Measurements from ENCODE around the gene MLN.

Gene MLN

DNA sequence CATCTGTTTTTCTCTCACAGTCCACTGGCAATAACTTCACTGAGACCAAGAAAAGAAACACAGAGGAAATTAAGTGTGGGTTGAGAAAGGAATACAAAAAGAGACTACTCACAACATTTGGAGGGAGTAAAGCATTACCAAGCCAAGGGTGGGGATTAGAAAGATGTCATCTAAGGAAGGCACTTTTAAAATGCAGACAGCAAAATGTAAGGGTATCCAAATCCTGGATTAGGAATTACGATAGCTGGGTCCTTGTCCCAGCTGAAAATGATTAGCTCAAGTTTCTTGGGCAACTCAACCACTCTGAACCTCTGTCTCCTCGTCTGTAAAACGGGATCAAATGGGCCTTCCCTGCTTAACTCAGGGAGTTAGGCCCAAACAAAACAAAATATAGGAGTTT lies 17.1 kb downstream of the MLN start:
- Histone ChIP-seq H3K9ac (ENCODE audit: low read length) (no peak overlapping the region), H4K20me1 (ENCODE audit: insufficient read depth, low read length) (peaks cover 14% of the 10 kb centered on the region), H3K27me3 (ENCODE audit: low read depth, low read length) (no peaks in the 10 kb centered on the region), H3K36me3 (replicated peaks; ENCODE audit: low read depth, low read length) (peaks cover 19% of the 10 kb centered on the region), H3K4me3 (ENCODE audit: low read length) (no peak overlapping the region), H3K27ac (ENCODE audit: low read length) (no peak overlapping the region), H3K79me2 (ENCODE audit: low read length) (peaks cover 42% of the 10 kb centered on the region), H3K9me3 (ENCODE audit: insufficient read depth, low read length) (no peaks in the 10 kb centered on the region), H3K4me2 (ENCODE audit: low read length) (no peak overlapping the region), H3K4me1 (ENCODE audit: low read length) (peaks cover 12% of the 10 kb centered on the region), H2AFZ (ENCODE audit: low read depth, low read length) (no peak overlapping the region)
- TF ChIP-seq, protein P1, sequence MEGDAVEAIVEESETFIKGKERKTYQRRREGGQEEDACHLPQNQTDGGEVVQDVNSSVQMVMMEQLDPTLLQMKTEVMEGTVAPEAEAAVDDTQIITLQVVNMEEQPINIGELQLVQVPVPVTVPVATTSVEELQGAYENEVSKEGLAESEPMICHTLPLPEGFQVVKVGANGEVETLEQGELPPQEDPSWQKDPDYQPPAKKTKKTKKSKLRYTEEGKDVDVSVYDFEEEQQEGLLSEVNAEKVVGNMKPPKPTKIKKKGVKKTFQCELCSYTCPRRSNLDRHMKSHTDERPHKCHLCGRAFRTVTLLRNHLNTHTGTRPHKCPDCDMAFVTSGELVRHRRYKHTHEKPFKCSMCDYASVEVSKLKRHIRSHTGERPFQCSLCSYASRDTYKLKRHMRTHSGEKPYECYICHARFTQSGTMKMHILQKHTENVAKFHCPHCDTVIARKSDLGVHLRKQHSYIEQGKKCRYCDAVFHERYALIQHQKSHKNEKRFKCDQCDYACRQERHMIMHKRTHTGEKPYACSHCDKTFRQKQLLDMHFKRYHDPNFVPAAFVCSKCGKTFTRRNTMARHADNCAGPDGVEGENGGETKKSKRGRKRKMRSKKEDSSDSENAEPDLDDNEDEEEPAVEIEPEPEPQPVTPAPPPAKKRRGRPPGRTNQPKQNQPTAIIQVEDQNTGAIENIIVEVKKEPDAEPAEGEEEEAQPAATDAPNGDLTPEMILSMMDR (IDR thresholded peaks at IDR 0.05; ENCODE audit: low read depth, low read length) = no peak
- no peak for TF ChIP-seq EZH2phosphoT487 (IDR thresholded peaks at IDR 0.05; ENCODE audit: low read depth)

DNA sequence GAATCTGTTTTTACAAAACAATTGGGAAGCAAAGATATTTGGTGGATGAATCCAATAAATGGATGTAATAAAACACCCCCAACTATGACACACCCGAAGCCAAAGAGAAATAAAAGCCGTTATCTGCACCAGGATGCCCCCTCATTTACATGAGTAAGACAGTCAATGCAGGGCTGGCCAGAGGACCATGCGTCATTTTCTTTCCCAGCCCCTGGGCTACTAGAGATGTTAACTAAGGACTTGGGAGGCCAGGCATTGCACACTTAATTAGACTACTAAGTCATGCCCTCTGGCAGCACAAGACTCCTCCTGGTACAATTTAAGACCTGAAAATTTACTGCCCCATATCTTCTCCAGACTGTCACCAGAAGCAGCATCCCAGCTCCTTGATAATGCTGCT lies 18.0 kb downstream of the MLN start:
- no peak overlapping the region for H3K9ac ChIP-seq (ENCODE audit: low read length)
- no peaks in the 10 kb centered on the region for H3K27me3 ChIP-seq (ENCODE audit: low read depth, low read length)
- TF ChIP-seq EZH2phosphoT487 (IDR thresholded peaks at IDR 0.05; ENCODE audit: low read depth) = no peak
- TF ChIP-seq, protein P1 (IDR thresholded peaks at IDR 0.05; ENCODE audit: low read depth, low read length) = no peak
- H3K4me2 ChIP-seq (ENCODE audit: low read length) = no peak overlapping the region
- H3K9me3 ChIP-seq (ENCODE audit: insufficient read depth, low read length) = no peaks in the 10 kb centered on the region
- peaks cover 19% of the 10 kb centered on the region for H3K36me3 ChIP-seq (replicated peaks; ENCODE audit: low read depth, low read length)
- no peak overlapping the region for H3K4me3 ChIP-seq (ENCODE audit: low read length)
- no peak overlapping the region for H3K27ac ChIP-seq (ENCODE audit: low read length)
- peaks cover 12% of the 10 kb centered on the region for H3K4me1 ChIP-seq (ENCODE audit: low read length)
- H4K20me1 ChIP-seq (ENCODE audit: insufficient read depth, low read length) = peaks cover 14% of the 10 kb centered on the region
- H3K79me2 ChIP-seq (ENCODE audit: low read length) = peaks cover 42% of the 10 kb centered on the region
- H2AFZ ChIP-seq (ENCODE audit: low read depth, low read length) = no peak overlapping the region

DNA sequence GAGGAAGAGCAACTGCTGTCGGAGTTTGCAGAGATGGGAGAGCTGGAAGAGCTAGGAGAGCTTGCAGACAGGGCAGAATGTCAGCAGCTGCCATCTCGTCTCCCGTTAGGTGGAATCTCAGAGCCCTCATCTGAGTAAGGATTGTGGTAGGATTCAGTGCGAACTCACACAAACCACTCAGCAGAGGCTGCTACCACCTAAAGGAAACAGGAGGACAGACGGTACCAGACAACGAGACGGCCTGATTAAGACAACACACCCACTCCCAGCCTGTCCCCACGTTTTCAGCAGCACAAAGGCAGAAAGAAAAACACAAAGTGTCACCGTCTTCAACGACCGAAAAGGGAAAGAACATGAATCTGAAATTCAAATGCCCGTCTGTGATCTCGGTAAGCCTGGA lies 19.0 kb downstream of the MLN start:
- peaks cover 12% of the 10 kb centered on the region for H3K4me1 ChIP-seq (ENCODE audit: low read length)
- no peak overlapping the region for H3K9ac ChIP-seq (ENCODE audit: low read length)
- no peaks in the 10 kb centered on the region for H3K27me3 ChIP-seq (ENCODE audit: low read depth, low read length)
- H2AFZ ChIP-seq (ENCODE audit: low read depth, low read length) = no peak overlapping the region
- no peaks in the 10 kb centered on the region for H3K9me3 ChIP-seq (ENCODE audit: insufficient read depth, low read length)
- no peak overlapping the region for H3K27ac ChIP-seq (ENCODE audit: low read length)
- TF ChIP-seq, protein P1 (IDR thresholded peaks at IDR 0.05; ENCODE audit: low read depth, low read length) = no peak
- TF ChIP-seq EZH2phosphoT487 (IDR thresholded peaks at IDR 0.05; ENCODE audit: low read depth) = no peak
- peaks cover 25% of the 10 kb centered on the region for H3K36me3 ChIP-seq (replicated peaks; ENCODE audit: low read depth, low read length)
- peaks cover 14% of the 10 kb centered on the region for H4K20me1 ChIP-seq (ENCODE audit: insufficient read depth, low read length)
- H3K79me2 ChIP-seq (ENCODE audit: low read length) = peaks cover 42% of the 10 kb centered on the region
- H3K4me3 ChIP-seq (ENCODE audit: low read length) = no peak overlapping the region
- no peak overlapping the region for H3K4me2 ChIP-seq (ENCODE audit: low read length)

DNA sequence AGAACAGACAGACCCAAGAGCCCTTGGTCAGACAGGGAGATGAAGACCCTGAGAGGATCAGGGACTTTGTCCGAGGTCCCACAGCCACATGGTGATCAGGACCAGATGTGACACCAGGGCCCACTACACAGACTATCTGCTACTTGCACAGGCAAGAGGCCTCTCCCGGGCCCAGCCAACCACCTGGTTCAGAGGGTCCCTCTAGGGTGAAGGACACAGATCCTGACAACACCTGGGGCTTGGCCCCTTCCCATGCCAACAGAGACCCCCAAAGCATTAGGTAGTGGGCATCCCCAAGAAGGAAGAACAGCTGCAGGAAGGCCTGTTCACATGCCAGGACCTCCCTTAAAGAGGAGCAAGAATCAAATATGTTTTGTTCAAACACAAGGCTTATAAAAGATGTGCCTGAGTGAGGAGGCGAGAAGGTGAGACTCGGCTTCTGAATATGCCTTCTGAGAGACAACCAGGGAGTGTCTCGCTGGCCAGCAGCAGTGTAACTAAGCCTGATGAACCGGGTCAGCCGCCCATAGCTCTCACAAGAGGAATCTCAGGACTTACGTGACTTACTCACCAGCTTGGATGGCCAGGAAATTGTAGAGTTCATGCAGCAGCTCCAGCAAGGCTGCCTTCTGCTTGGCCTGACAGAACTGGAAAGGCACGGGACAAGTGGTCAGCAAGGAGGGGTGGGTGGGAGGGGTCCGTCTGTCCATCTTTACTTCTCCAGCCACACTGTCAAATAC lies 19.9 kb downstream of the MLN start:
- no peak overlapping the region for H3K9ac ChIP-seq (ENCODE audit: low read length)

More for the DNA sequence above, 19.9 kb downstream of the MLN start:
- Histone ChIP-seq H3K27me3 (ENCODE audit: low read depth, low read length) (no peaks in the 10 kb centered on the region), H3K4me3 (ENCODE audit: low read length) (no peak overlapping the region), H3K79me2 (ENCODE audit: low read length) (peaks cover 42% of the 10 kb centered on the region), H2AFZ (ENCODE audit: low read depth, low read length) (no peak overlapping the region), H3K27ac (ENCODE audit: low read length) (no peak overlapping the region), H4K20me1 (ENCODE audit: insufficient read depth, low read length) (peaks cover 14% of the 10 kb centered on the region), H3K9me3 (ENCODE audit: insufficient read depth, low read length) (no peaks in the 10 kb centered on the region), H3K36me3 (replicated peaks; ENCODE audit: low read depth, low read length) (peaks cover 30% of the 10 kb centered on the region), H3K4me1 (ENCODE audit: low read length) (peaks cover 8% of the 10 kb centered on the region), H3K4me2 (ENCODE audit: low read length) (no peak overlapping the region)
- TF ChIP-seq, protein P1 (IDR thresholded peaks at IDR 0.05; ENCODE audit: low read depth, low read length) = no peak
- no peak for TF ChIP-seq EZH2phosphoT487 (IDR thresholded peaks at IDR 0.05; ENCODE audit: low read depth)
